Neuronal stem cell (in vitro differentiated cells): ENCODE results near the gene SORL1-AS1.

ENCODE experiments used
- DNase-seq: peaks from one replicate; pipeline ENCODE4 v3.0.0-alpha.2; 2013; ENCODE audit warnings: low spot score
- H2AFZ ChIP-seq: one replicate; pipeline ENCODE4 v1.6.1; 2013; ENCODE audit warnings: mild to moderate bottlenecking, low read length, inconsistent platforms
- H2AK5ac ChIP-seq: 2 replicates; pipeline ENCODE4 v1.6.1; 2013; ENCODE audit warnings: low read depth, mild to moderate bottlenecking, inconsistent platforms, low read length, moderate library complexity, mixed read lengths
- H2BK120ac ChIP-seq: 2 replicates; pipeline ENCODE4 v1.6.1; 2013; ENCODE audit warnings: low read depth, mild to moderate bottlenecking, inconsistent platforms, low read length, moderate library complexity, mixed read lengths
- H2BK12ac ChIP-seq: one replicate; pipeline ENCODE4 v1.6.1; 2013; ENCODE audit warnings: low read length, inconsistent platforms
- H2BK15ac ChIP-seq: 2 replicates; pipeline ENCODE4 v1.6.1; 2013; ENCODE audit warnings: mild to moderate bottlenecking, low read length, inconsistent platforms, mixed read lengths
- H2BK5ac ChIP-seq: one replicate; pipeline ENCODE4 v1.6.1; 2013; ENCODE audit warnings: inconsistent platforms, mild to moderate bottlenecking, low read length, moderate library complexity
- H3K14ac ChIP-seq: one replicate; pipeline ENCODE4 v1.6.1; 2013; ENCODE audit warnings: low read length, inconsistent platforms
- H3K18ac ChIP-seq: 2 replicates; pipeline ENCODE4 v1.6.1; 2013; ENCODE audit warnings: low read length, inconsistent platforms
- H3K23ac ChIP-seq: 2 replicates; pipeline ENCODE4 v1.6.1; 2013; ENCODE audit warnings: low read depth, mild to moderate bottlenecking, mixed read lengths, low read length, inconsistent platforms; ENCODE audit not compliant: poor library complexity
- H3K27ac ChIP-seq: replicated peaks from 3 replicates; pipeline ENCODE4 v1.5.1; 2013; ENCODE audit warnings: low read length, inconsistent platforms
- H3K27me3 ChIP-seq, 3 experiments: 2 replicates each; pipeline ENCODE4 v1.6.1; 2013; ENCODE audit warnings: low read length in 3 of 3, mild to moderate bottlenecking in 2 of 3, inconsistent platforms in 1 of 3, low read depth in 1 of 3, mixed read lengths in 1 of 3, moderate library complexity in 1 of 3; ENCODE audit not compliant: control insufficient read depth in 3 of 3, insufficient read depth in 3 of 3
- H3K36me3 ChIP-seq, 2 donors: replicated peaks in 1 of 2; 2 replicates each; pipeline ENCODE4 v1.6.1; 2013; ENCODE audit warnings: low read length in 2 of 2; ENCODE audit not compliant: control insufficient read depth in 2 of 2, insufficient read depth in 2 of 2
- H3K4ac ChIP-seq: 2 replicates; pipeline ENCODE4 v1.6.1; 2013; ENCODE audit warnings: inconsistent platforms, mild to moderate bottlenecking, low read length, moderate library complexity
- H3K4me1 ChIP-seq, 2 donors: 1 replicate in 1 of 2; 2 replicates in 1 of 2; pipeline ENCODE4 v1.6.1; 2013; ENCODE audit warnings: low read length in 2 of 2, low read depth in 1 of 2; ENCODE audit not compliant: control insufficient read depth in 2 of 2, insufficient read depth in 1 of 2
- H3K4me2 ChIP-seq: one replicate; pipeline ENCODE4 v1.6.1; 2013; ENCODE audit warnings: mild to moderate bottlenecking, low read length, inconsistent platforms; ENCODE audit not compliant: insufficient read depth, poor library complexity, severe bottlenecking
- H3K4me3 ChIP-seq, 2 donors: 2 replicates each; pipeline ENCODE4 v1.5.1; 2013; ENCODE audit warnings: low read length in 2 of 2, mild to moderate bottlenecking in 2 of 2, inconsistent platforms in 1 of 2, moderate library complexity in 1 of 2
- H3K79me1 ChIP-seq: one replicate; pipeline ENCODE4 v1.6.1; 2013; ENCODE audit warnings: low read depth, mild to moderate bottlenecking, inconsistent platforms, low read length, moderate library complexity
- H3K9ac ChIP-seq: one replicate; pipeline ENCODE4 v1.6.1; 2013; ENCODE audit warnings: mild to moderate bottlenecking, low read depth, low read length, inconsistent platforms; ENCODE audit not compliant: poor library complexity
- H3K9me3 ChIP-seq, 2 donors: replicated peaks in 1 of 2; 2 replicates each; pipeline versions ENCODE3 to v1.6.1; 2013; ENCODE audit warnings: low read length in 2 of 2, mild to moderate bottlenecking in 2 of 2, inconsistent platforms in 1 of 2, low read depth in 1 of 2, mixed read lengths in 1 of 2, moderate library complexity in 1 of 2; ENCODE audit not compliant: control insufficient read depth in 2 of 2, insufficient read depth in 1 of 2
- H4K8ac ChIP-seq: one replicate; pipeline ENCODE4 v1.6.1; 2013; ENCODE audit warnings: low read depth, mild to moderate bottlenecking, inconsistent platforms, low read length, moderate library complexity
- H4K91ac ChIP-seq: one replicate; pipeline ENCODE4 v1.6.1; 2013; ENCODE audit warnings: low read length, low read depth, mild to moderate bottlenecking, inconsistent platforms; ENCODE audit not compliant: poor library complexity
- WGBS, 2 donors: extraction: QIAGEN DNeasy Blood & Tissue Kit; methylation state at CpG; one replicate each; pipeline ENCODE4 v1.1.7; 2013; ENCODE audit warnings: missing lambda C conversion rate in 2 of 2, mixed read lengths in 1 of 2; ENCODE audit not compliant: insufficient read length in 2 of 2, insufficient replicate concordance in 1 of 2; ENCODE audit errors: extremely low coverage in 2 of 2; 5-methylcytosine and 5-hydroxymethylcytosine counted together

Gene SORL1-AS1

DNA sequence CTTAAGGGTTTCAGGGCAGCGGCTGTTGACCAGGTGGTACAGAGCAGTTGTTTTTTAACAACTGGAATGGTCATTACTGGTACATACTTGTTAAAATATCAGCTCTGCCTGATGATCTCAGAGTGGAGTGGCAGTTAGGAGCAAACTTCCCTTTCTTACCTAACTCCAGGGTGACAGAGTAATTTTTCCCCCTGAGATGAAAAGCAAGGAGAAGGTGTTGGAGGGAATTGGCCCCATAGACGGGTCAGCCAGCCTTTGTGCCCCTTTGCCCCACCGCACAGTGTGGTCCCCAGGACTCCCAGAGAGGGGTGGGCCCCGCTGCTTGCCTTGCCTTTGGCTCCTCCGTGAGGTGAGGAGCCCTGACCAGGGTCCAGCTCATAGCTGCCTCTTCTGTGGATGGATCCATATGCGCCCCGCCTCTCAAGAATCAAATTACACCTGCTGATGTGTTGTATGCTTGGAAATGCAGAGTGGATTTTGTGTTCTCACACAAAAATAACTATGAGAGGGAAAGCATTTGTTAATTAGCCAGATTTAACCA, 27.0 kb upstream of the SORL1-AS1 start:
- no peak overlapping the region for H2AK5ac ChIP-seq
- peaks cover 0 to 4% (median 0%) of the 10 kb centered on the region in 3 experiments for H3K27me3 ChIP-seq
- H3K4me1 ChIP-seq: peaks cover 14 to 21% of the 10 kb centered on the region in 2 donors
- H3K4ac ChIP-seq: no peak overlapping the region
- no peak overlapping the region for H4K91ac ChIP-seq
- H4K8ac ChIP-seq: no peak overlapping the region
- peaks cover 0 to 4% of the 10 kb centered on the region in 2 donors for H3K9me3 ChIP-seq
- H2BK5ac ChIP-seq: no peak overlapping the region
- peak overlapping the region; percentile 85 for H3K18ac ChIP-seq
- DNase-seq: no peak
- no peak overlapping the region for H3K14ac ChIP-seq
- H3K79me1 ChIP-seq: peaks cover 6% of the 10 kb centered on the region
- H3K23ac ChIP-seq: no peak overlapping the region
- no peak overlapping the region for H2AFZ ChIP-seq
- no peak overlapping the region for H3K27ac ChIP-seq
- H3K4me3 ChIP-seq: no peak overlapping the region
- no peak overlapping the region for H3K4me2 ChIP-seq
- no peak overlapping the region for H2BK15ac ChIP-seq
- no peak overlapping the region for H2BK120ac ChIP-seq
- H3K36me3 ChIP-seq: peaks cover 7 to 10% of the 10 kb centered on the region in 2 donors
- no peak overlapping the region for H3K9ac ChIP-seq
- H2BK12ac ChIP-seq: no peak overlapping the region
- WGBS, 2 donors: no CpG with 5 or more reads among the region's 7 CpGs

DNA sequence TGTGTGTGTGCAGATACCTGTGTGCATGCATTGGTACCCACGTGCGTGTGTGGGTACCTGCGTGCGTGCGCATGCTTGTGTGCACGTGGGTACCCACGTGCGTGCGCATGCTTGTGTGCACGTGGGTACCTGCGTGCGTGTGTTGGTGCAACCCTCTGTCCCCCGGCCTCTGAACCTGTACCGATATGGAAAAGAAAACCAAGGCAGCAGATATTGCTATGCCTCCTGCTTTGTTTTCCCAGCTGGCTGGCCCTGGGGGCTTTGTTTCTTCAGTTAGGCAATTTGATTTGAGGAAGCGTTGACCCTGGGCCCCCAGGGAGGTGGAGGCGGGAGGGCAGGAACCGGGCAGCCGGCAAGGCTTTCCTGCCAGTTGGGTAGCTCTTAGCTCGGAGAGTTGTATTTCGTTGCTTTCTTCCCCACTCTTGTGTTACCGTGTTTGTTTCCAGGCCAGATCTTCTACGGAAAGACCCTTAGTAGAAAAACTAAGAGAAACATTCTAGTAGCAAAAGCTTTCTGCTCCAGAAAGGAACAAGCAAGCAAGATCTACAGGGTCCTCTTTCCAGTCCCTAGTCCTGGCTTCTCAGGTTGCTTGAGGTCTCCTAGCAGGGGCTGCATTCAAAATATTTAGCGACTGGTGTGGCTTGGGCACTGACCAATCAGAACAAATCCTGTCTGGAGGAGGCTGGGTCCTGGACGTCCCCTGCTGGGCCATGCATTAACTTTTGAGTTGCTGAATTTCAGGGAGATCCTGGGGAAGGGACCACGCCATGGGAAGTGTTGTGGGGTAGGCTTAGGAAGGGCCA, 26.3 kb upstream of the SORL1-AS1 start:
- H2AK5ac ChIP-seq: peak overlapping the region; percentile 77
- no peak overlapping the region for H2BK5ac ChIP-seq
- peak overlapping the region; percentile 94 for H4K8ac ChIP-seq
- peak overlapping the region; percentile 95 for H3K23ac ChIP-seq
- H3K27ac ChIP-seq: peak overlapping the region; percentile 68
- H3K9ac ChIP-seq: peak overlapping the region; percentile 70
- no CpG with 5 or more reads among the region's 25 CpGs for WGBS, 2 donors
- peak overlapping the region; percentile 41 for H2BK15ac ChIP-seq
- peaks cover 0 to 4% of the 10 kb centered on the region in 2 donors for H3K9me3 ChIP-seq
- H2BK120ac ChIP-seq: no peak overlapping the region
- H3K18ac ChIP-seq: peak overlapping the region; percentile 92
- peak overlapping the region; percentile 86 for H4K91ac ChIP-seq
- H3K36me3 ChIP-seq: peaks cover 7 to 10% of the 10 kb centered on the region in 2 donors
- peak overlapping the region in 1 of 2 donors; percentile 64 for H3K4me3 ChIP-seq
- no peak overlapping the region for H2AFZ ChIP-seq
- H3K4me1 ChIP-seq: peaks cover 14 to 21% of the 10 kb centered on the region in 2 donors
- H3K4ac ChIP-seq: peak overlapping the region; percentile 93
- peak overlapping the region; percentile 100 for H2BK12ac ChIP-seq
- peaks cover 6% of the 10 kb centered on the region for H3K79me1 ChIP-seq
- H3K27me3 ChIP-seq: peaks cover 0 to 4% (median 0%) of the 10 kb centered on the region in 3 experiments
- no peak overlapping the region for H3K4me2 ChIP-seq
- peak overlapping the region; percentile 100 for H3K14ac ChIP-seq
- DNase-seq: no peak

DNA sequence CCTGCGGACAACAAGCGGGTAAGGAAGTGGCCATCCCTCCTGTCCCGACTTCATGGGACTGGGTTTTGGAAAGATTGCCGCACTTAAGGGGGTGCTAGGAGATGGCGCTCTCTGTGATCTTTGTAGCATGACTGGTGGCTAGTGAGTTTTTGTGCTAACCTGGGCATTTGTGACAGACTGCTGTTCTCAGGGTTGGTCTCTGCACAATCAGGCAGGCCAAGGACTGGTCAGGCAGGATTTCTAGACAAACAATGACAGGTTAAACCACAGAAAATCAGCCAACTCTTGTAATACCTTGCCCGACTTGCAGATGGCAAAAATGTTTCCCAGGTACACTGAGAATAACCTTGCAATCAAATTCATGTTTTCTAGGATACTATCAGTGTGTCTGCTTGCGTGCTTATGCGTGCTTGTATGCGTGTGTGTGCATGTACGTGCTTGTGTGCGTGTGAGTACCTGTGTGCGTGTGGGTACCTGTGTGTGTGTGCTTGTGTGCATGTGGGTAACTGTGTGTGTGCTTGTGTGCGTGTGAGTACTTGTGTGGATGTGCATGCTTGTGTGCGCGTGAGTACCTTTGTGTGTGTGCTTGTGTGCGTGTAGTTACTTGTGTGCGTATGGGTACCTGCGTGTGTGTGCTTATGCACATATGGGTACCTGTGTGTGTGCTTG, 25.6 kb upstream of the SORL1-AS1 start:
- H2BK5ac ChIP-seq: no peak overlapping the region
- no peak for DNase-seq
- H3K9me3 ChIP-seq: peaks cover 0 to 4% of the 10 kb centered on the region in 2 donors
- H3K36me3 ChIP-seq: peaks cover 7 to 10% of the 10 kb centered on the region in 2 donors
- H3K23ac ChIP-seq: peak overlapping the region; percentile 95
- H3K9ac ChIP-seq: peak overlapping the region; percentile 70
- H4K8ac ChIP-seq: peak overlapping the region; percentile 94
- no peak overlapping the region for H2BK120ac ChIP-seq
- peak overlapping the region; percentile 93 for H3K4ac ChIP-seq
- H2AFZ ChIP-seq: no peak overlapping the region
- H2BK15ac ChIP-seq: peak overlapping the region; percentile 41
- peak overlapping the region; percentile 92 for H3K18ac ChIP-seq
- no CpG with 5 or more reads among the region's 18 CpGs for WGBS, 2 donors
- H3K4me2 ChIP-seq: no peak overlapping the region
- peaks cover 14 to 21% of the 10 kb centered on the region in 2 donors for H3K4me1 ChIP-seq
- H3K27me3 ChIP-seq: peaks cover 0 to 4% (median 0%) of the 10 kb centered on the region in 3 experiments
- H4K91ac ChIP-seq: peak overlapping the region; percentile 86
- H2BK12ac ChIP-seq: peak overlapping the region; percentile 100
- peak overlapping the region; percentile 77 for H2AK5ac ChIP-seq
- H3K27ac ChIP-seq: peak overlapping the region; percentile 68
- H3K4me3 ChIP-seq: peak overlapping the region in 1 of 2 donors; percentile 64
- H3K14ac ChIP-seq: peak overlapping the region; percentile 100
- peaks cover 6% of the 10 kb centered on the region for H3K79me1 ChIP-seq
